ENCODE measurements around the gene HS2ST1.
A peak's percentile ranks its signal among the peaks of the same experiment; 100 is the strongest.

HS2ST1 gene

DNA sequence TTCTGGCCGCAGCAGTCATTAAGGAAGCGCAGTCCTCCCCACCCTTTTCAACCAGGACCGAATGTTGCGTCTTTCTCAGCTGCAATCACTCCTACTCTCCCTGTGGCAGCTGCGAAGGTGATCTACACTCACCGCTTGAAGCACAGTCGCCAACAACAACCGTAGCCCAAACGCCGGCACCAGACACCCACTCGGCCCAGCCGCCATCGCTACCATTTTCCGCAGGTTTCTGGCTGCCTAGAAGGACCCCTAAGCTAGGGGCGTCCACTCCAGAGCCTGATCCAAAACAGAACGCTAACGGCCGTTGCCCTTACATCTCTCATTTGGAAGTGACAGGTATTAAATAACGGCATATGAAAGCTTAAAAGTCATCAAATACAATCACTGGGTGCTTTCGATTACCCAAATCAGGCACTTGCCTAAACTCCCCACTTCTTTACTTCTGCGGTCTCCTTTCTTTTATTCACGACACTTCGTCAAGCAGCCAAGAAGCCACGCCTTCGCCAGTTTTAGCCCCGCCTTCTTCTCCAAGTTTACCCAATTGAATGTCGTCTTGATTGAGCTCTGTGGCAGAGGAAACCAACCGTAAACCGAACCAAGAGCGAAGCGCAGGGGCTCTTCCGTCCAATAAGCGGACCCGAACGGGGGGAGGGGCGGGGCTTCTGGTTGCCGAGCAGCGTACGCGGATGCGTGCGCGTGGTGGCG is 387 bp upstream of the HS2ST1 start, which contains the start of gene SELENOF:
Gene SELENOF (minus strand): TSS at position 231 of the 705 bp plus-strand sequence. CDS start 15 bp downstream, at position 216.
- H3K9me3 Mint-ChIP-seq: no peaks in the 10 kb centered on the region
- peaks cover 49% of the 10 kb centered on the region for H3K4me1 Mint-ChIP-seq (ENCODE audit: low read depth)
- no peaks in the 10 kb centered on the region for H3K27me3 Mint-ChIP-seq
- no peak within 1 kb of the TSS for H3K27ac Mint-ChIP-seq
- peaks cover 29% of the 10 kb centered on the region for H3K36me3 Mint-ChIP-seq (ENCODE audit: low read depth)
- H3K4me3 Mint-ChIP-seq: no peak within 1 kb of the TSS

GRCh38 chr1:86914998-86915736 is 732 bp downstream of the HS2ST1 start:
- Mint-ChIP-seq H3K36me3 (ENCODE audit: low read depth) (peaks cover 17% of the 10 kb centered on the region), H3K4me1 (ENCODE audit: low read depth) (peaks cover 37% of the 10 kb centered on the region), H3K9me3 (no peaks in the 10 kb centered on the region), H3K27me3 (no peaks in the 10 kb centered on the region), H3K4me3 (no peak overlapping the region), H3K27ac (no peak overlapping the region)

DNA sequence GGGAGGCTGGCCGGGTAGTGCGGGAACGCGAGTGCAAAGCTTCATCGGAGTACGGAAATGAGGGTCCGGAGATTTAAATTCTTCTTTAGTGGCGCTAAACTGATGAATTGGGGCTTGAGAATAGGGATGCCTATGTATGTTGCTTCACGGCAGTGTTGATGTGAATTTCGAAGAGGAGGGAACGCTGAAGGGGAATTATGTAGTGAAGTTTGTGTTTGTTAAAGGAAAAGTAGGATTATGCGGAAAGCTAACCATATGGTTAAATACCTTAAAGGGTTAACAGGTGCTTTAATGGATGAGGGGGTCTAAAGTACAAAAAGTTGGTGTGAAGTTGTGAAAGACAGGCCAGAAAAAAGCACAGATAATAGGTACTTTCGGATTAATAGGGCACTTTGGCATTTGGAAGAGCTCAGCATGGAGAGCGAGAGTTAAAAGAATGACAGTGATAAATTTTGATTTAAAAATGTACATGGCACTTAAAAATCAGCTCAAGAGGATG is 1.4 kb downstream of the HS2ST1 start:
- Mint-ChIP-seq H3K4me1 (ENCODE audit: low read depth) (peaks cover 31% of the 10 kb centered on the region), H3K27ac (no peak overlapping the region), H3K27me3 (no peaks in the 10 kb centered on the region), H3K4me3 (no peak overlapping the region), H3K36me3 (ENCODE audit: low read depth) (peaks cover 12% of the 10 kb centered on the region), H3K9me3 (peaks cover 3% of the 10 kb centered on the region)

GRCh38 chr1:86916752-86917151 is 2.3 kb downstream of the HS2ST1 start:
- Mint-ChIP-seq H3K4me3 (peak overlapping the region; percentile 26), H3K27ac (no peak overlapping the region), H3K27me3 (no peaks in the 10 kb centered on the region)

GRCh38 chr1:86922445-86922844 is 8.0 kb downstream of the HS2ST1 start:
- Mint-ChIP-seq H3K36me3 (ENCODE audit: low read depth) (peaks cover 26% of the 10 kb centered on the region), H3K27ac (no peak overlapping the region), H3K27me3 (no peaks in the 10 kb centered on the region), H3K4me3 (no peak overlapping the region), H3K4me1 (ENCODE audit: low read depth) (peaks cover 15% of the 10 kb centered on the region), H3K9me3 (peaks cover 34% of the 10 kb centered on the region)

More at GRCh38 chr1:86916752-86917151, 2.3 kb downstream of the HS2ST1 start:
- peaks cover 4% of the 10 kb centered on the region for H3K36me3 Mint-ChIP-seq (ENCODE audit: low read depth)
- H3K9me3 Mint-ChIP-seq: peaks cover 11% of the 10 kb centered on the region
- H3K4me1 Mint-ChIP-seq (ENCODE audit: low read depth): peaks cover 22% of the 10 kb centered on the region

DNA sequence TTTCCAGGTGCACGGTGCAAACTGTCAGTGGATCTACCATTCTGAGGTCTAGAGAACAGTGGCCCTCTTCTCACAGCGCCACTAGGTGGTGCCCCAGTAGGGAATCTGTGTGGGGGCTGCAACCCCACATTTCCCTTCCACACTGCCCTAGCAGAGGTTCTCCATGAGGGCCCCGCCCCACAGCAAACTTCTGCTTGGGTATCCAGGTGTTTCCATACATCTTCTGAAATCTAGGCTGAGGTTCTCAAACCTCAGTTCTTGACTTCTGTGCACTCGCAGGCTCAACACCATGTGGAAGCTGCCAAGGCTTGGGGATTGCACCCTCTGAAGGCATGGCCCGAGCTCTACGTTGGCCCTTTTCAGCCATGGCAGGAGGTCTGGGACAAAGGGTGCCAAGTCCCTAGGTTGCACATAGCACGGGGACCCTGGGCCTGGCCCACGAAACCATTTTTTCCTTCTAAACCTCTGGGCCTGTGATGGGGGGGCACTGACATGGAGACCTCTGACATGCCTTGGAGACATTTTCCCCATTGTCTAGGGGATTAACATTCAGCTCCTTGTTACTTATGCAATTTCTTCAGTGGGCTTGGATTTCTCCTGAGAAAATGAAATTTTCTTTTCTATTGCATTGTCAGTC is 10.0 kb downstream of the HS2ST1 start:
- peaks cover 34% of the 10 kb centered on the region for H3K9me3 Mint-ChIP-seq
- H3K4me1 Mint-ChIP-seq (ENCODE audit: low read depth): peaks cover 18% of the 10 kb centered on the region
- H3K27ac Mint-ChIP-seq: no peak overlapping the region
- no peaks in the 10 kb centered on the region for H3K27me3 Mint-ChIP-seq
- peaks cover 26% of the 10 kb centered on the region for H3K36me3 Mint-ChIP-seq (ENCODE audit: low read depth)
- H3K4me3 Mint-ChIP-seq: no peak overlapping the region

GRCh38 chr1:86925742-86926141 is 11.3 kb downstream of the HS2ST1 start:
- H3K4me1 Mint-ChIP-seq (ENCODE audit: low read depth): peaks cover 18% of the 10 kb centered on the region
- peaks cover 26% of the 10 kb centered on the region for H3K36me3 Mint-ChIP-seq (ENCODE audit: low read depth)
- no peaks in the 10 kb centered on the region for H3K27me3 Mint-ChIP-seq
- no peak overlapping the region for H3K4me3 Mint-ChIP-seq
- H3K27ac Mint-ChIP-seq: no peak overlapping the region
- H3K9me3 Mint-ChIP-seq: peaks cover 31% of the 10 kb centered on the region

DNA sequence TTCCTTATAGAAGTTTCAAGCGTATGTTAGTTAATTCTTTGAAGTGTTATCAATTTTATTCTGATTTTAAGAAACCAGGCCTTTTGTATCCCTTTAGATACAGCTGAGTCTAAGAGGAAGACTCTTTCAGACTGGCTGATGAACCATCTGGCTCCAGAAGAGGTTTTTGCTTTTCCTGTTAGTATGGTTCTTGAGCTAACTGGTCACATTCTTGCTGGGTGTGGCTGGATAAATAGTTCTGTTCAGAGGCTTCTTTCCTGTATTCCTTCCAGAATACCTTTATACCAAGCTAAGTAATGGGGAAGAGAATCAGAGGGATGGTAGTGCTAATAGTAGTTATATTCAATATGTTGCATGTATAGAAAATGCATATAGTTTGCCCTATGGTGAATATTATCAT is 12.4 kb downstream of the HS2ST1 start:
- Mint-ChIP-seq H3K27me3 (no peaks in the 10 kb centered on the region), H3K36me3 (ENCODE audit: low read depth) (peaks cover 26% of the 10 kb centered on the region), H3K9me3 (peaks cover 24% of the 10 kb centered on the region), H3K27ac (no peak overlapping the region), H3K4me3 (no peak overlapping the region), H3K4me1 (ENCODE audit: low read depth) (peaks cover 18% of the 10 kb centered on the region)

GRCh38 chr1:86928819-86929218 is 14.4 kb downstream of the HS2ST1 start:
- H3K4me3 Mint-ChIP-seq: no peak overlapping the region
- H3K9me3 Mint-ChIP-seq: peaks cover 13% of the 10 kb centered on the region
- H3K4me1 Mint-ChIP-seq (ENCODE audit: low read depth): peaks cover 27% of the 10 kb centered on the region
- H3K36me3 Mint-ChIP-seq (ENCODE audit: low read depth): peaks cover 15% of the 10 kb centered on the region
- H3K27me3 Mint-ChIP-seq: no peaks in the 10 kb centered on the region
- no peak overlapping the region for H3K27ac Mint-ChIP-seq

DNA sequence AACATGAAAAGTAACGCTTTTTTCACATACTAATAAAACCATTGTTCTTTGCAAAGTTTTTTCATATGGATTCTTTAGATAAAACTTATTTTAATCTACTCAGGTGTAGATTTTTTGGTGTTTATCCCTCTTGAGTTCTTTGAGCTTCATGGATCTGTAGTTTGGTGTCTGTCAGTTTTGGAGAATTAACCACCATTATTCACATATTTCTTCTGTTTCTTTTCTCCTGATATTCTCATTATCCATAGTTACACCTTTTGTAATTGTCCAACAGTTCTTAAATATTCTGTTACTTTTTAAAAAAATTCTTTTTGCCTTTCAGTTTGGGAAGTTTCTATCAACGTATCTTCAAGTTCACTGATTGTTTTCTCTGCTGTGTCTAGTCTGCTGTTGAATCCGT is 18.6 kb downstream of the HS2ST1 start:
- Mint-ChIP-seq H3K36me3 (ENCODE audit: low read depth) (no peaks in the 10 kb centered on the region), H3K4me1 (ENCODE audit: low read depth) (peaks cover 26% of the 10 kb centered on the region), H3K27me3 (no peaks in the 10 kb centered on the region), H3K9me3 (no peaks in the 10 kb centered on the region), H3K4me3 (no peak overlapping the region), H3K27ac (no peak overlapping the region)

- no peaks in the 10 kb centered on the region for H3K9me3 Mint-ChIP-seq
- H3K4me1 Mint-ChIP-seq (ENCODE audit: low read depth): peaks cover 30% of the 10 kb centered on the region
- no peaks in the 10 kb centered on the region for H3K27me3 Mint-ChIP-seq
- no peak overlapping the region for H3K4me3 Mint-ChIP-seq
- H3K36me3 Mint-ChIP-seq (ENCODE audit: low read depth): no peaks in the 10 kb centered on the region
- no peak overlapping the region for H3K27ac Mint-ChIP-seq
Measured at GRCh38 chr1:86933562-86934377, 19.3 kb downstream of the HS2ST1 start.

DNA sequence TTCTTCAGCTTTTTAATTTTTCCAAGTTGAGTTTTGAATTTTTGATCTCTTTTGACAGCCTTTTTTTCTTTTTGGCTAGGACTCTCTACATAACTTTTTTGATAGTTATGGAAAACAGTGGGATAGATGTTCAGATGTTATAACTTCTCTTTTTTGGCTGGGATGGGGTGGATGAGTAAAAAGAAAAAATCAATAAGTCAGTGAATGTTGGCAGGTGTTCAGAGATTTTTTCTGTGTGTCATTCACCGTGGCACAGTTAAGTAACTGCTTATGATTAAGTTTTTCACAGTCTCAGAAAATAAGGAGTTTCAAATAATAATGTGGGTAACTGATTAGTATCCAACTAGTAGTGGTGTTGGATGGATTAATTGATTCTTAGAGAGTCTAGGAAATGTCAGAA is 24.0 kb downstream of the HS2ST1 start:
- Mint-ChIP-seq H3K4me3 (no peak overlapping the region), H3K27me3 (no peaks in the 10 kb centered on the region), H3K4me1 (ENCODE audit: low read depth) (peaks cover 25% of the 10 kb centered on the region), H3K9me3 (no peaks in the 10 kb centered on the region), H3K36me3 (ENCODE audit: low read depth) (no peaks in the 10 kb centered on the region), H3K27ac (no peak overlapping the region)

- Mint-ChIP-seq H3K9me3 (no peaks in the 10 kb centered on the region), H3K27me3 (no peaks in the 10 kb centered on the region), H3K4me3 (no peak overlapping the region), H3K27ac (no peak overlapping the region), H3K4me1 (ENCODE audit: low read depth) (peaks cover 21% of the 10 kb centered on the region), H3K36me3 (ENCODE audit: low read depth) (no peaks in the 10 kb centered on the region)
Measured at GRCh38 chr1:86938855-86939254, 24.4 kb downstream of the HS2ST1 start.

DNA sequence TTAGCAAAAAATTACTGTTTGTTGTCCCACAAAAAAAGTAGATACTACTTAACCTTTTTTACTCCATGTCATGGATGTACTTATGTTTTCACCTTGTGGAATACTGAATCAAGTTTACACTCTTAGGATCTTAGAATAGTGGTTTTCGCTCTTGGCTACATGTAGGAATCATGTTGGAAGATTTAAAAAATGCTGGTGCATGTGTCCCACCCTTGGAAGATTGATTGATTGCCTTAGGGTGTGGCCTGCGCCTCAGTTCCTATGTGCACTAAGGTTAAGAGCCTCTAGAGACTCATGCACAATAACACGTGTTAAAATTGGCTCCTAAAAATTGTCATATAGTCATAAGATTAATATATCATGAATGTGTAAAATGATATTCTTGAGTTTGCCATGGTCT is 25.0 kb downstream of the HS2ST1 start:
- Mint-ChIP-seq H3K27ac (no peak overlapping the region), H3K4me3 (no peak overlapping the region), H3K9me3 (no peaks in the 10 kb centered on the region), H3K36me3 (ENCODE audit: low read depth) (no peaks in the 10 kb centered on the region), H3K27me3 (no peaks in the 10 kb centered on the region), H3K4me1 (ENCODE audit: low read depth) (peaks cover 15% of the 10 kb centered on the region)

All from stimulated activated naive CD8-positive, alpha-beta T cell treated with anti-CD3 and anti-CD28 coated beads, Interleukin-15, Interleukin-2, amounts not matched to agents 100 ng/mL and 50 ng/mL, for 24 hours (primary cell).